ENCODE measurements around the gene HIP1R.
"Not testable (repeated sequence)": the region's sequence is repeated elsewhere in the genome, so short reads cannot be mapped to it uniquely, and the experiment has no call there.

Gene HIP1R

DNA sequence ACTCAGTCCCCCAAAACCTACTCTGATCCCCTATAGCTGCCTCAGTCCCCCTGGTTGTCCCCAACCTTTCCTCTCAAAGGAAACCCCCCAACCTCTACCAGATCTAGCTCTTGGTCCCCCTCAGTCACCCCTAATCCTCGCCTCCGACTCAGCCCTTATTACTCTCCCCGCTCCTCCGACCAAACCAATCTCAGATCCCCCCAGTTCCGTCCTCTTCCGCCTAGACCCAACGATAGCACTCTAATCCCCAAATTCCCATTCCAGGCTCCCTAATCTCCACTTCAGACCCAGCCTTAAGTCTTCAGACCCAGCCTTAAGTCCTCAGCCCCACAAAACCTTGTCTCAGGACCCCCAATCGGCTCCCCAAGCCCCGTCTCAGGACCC lies 60.1 kb downstream of the HIP1R start:
- DNase-seq (ENCODE audit: low spot score), result no peak

GRCh38 chr12:122895704-122896636 lies 60.7 kb downstream of the HIP1R start, which contains the start of gene VPS37B:
TSS of gene VPS37B (minus strand) at chr12:122896124. CDS start at chr12:122896062, 62 bp downstream.
- peak; percentile 87 for DNase-seq (ENCODE audit: low spot score)

DNA sequence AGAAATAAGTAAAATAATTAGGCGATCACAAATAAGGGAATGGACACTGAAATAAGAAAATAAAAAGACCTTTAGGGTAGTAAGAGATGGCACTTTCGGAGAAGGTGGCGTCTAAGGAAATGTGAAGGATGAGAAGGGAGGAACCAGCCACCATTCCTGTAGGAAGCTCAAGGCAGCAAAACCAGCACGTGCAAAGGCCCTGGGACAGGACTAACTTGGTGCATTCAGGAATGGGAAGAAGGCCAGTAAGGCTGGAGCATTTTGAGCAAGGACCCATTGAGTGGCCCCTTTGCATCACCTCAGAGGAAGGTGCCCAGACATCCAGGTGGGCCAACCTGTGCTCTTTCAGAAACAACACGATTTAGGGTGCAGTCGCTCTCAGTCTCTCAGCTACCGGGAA lies 61.4 kb downstream of the HIP1R start:
- no peak for DNase-seq (ENCODE audit: low spot score)

GRCh38 chr12:122899887-122900286 lies 64.6 kb downstream of the HIP1R start:
- DNase-seq (ENCODE audit: low spot score), result no peak

DNA sequence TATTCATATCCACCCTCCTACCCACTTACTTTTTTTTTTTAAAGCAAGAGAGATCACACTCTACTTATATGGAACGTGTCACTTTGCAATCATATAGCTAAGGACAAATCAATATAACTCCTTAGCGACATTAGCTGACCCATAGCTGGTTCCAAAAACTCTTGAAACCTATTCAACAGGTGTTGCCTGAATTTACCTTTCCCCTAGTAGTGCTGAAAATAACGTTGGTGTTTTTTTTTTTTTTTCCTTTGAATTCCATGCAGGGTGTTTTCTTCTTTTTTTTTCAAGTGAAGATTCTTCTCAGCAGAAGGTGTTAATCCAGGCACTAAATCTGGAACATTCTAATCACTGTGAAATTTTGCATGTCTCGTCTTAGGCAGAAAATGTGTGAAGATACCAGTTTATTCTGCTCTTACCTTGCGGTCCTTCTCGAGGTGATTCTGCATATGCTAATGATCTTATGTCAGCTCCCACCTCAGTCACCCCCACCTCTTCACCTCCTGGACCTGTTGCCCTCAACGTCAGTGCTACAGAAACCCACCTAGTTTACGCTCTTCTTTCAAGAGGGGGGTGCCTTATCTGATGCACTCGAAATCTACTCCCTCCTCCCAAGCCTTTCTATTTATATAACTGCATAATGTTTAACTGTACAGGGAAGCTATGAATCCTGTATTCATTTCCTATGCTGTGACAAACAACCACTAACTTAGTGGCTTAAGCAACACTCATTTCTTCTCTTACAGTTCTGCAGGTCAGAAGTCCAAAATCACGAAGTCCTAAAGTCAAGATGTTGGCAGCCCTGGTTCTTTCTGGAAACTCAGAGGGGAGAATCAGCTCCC lies 67.8 kb downstream of the HIP1R start:
- no peak for DNase-seq (ENCODE audit: low spot score)

DNA sequence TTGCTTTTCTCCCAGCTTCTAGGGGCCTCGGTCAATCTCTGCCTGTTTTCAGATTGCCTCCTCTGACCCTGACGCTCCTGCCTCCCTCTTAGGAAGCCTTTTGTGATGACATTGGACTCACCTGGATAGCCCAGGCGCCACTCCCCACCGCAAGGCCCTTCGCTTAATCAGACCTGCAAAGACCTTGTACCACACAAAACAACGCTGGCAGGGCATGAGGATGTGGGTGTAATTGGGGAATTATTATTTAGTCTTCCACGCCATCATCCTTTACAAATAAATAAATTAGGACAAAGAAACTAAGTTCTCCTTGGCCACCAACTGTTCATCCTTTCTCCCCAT lies 68.4 kb downstream of the HIP1R start:
- DNase-seq (ENCODE audit: low spot score), result no peak

DNA sequence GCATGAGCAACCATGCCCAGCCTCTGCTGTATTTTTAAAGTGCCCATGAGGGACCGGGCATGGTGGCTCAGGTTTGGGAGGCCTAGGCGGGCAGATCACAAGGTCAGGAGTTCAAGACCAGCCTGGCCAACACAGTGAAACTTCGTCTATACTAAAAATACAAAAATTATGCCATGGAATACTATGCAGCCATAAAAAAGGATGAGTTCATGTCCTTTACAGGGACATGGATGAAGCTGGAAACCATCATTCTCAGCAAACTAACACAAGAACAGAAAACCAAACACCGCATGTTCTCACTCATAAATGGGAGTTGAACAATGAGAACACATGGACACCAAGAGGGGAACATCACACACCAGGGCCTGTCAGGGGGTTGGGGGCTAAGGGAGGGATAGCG lies 70.0 kb downstream of the HIP1R start:
- DNase-seq (ENCODE audit: low spot score), result not testable (repeated sequence)

DNA sequence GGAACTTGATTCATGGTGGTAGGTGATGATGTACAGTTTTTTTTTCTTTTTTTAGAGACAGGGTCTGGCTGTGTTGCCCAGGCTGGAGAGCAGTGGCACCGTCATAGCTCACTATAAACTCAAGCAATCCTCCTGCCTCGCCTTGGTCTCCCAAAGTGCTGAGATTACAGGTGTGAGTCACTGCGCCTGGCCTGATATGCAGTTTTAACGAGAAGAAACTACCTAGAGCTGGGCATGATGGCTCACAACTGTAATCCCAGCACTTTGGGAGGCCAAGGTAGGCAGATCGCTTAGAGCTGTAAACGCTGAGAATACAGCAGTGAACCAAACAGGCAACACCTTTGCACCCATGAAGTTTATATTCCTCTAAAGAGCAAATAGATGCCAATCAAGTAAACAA lies 73.7 kb downstream of the HIP1R start:
- no peak for DNase-seq (ENCODE audit: low spot score)

GRCh38 chr12:122909442-122910288 lies 74.4 kb downstream of the HIP1R start:
- no peak for DNase-seq (ENCODE audit: low spot score)

Data from CD4-positive, alpha-beta T cell treated with Interleukin-15 for 4 hours (primary cell).